ENCODE measurements around the gene IL1F10.

DNA sequence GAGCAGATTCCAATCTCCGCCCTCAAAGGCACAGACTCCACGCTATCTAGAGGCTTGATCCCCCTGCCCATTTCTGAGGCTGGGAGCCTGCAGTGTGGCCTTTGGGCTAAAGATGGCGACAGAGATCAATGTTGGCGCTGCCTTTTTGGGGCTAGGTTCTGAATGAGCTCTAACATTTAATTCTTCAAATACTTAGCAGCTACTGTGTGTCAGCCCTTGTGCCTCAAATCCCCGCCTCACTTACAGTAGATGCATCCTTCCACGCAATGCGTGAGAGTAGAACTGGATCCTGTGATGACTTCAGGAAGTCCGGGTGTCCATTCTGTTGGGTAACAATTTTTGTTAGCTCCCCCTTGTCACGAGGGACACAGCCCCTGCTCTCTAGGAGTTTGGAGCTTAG, 12.4 kb downstream of the IL1F10 start:
- TF ChIP-seq, protein P1, sequence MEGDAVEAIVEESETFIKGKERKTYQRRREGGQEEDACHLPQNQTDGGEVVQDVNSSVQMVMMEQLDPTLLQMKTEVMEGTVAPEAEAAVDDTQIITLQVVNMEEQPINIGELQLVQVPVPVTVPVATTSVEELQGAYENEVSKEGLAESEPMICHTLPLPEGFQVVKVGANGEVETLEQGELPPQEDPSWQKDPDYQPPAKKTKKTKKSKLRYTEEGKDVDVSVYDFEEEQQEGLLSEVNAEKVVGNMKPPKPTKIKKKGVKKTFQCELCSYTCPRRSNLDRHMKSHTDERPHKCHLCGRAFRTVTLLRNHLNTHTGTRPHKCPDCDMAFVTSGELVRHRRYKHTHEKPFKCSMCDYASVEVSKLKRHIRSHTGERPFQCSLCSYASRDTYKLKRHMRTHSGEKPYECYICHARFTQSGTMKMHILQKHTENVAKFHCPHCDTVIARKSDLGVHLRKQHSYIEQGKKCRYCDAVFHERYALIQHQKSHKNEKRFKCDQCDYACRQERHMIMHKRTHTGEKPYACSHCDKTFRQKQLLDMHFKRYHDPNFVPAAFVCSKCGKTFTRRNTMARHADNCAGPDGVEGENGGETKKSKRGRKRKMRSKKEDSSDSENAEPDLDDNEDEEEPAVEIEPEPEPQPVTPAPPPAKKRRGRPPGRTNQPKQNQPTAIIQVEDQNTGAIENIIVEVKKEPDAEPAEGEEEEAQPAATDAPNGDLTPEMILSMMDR (conservative IDR thresholded peaks at IDR 0.05; ENCODE audit: low read length), result peak; percentile 85
- TF ChIP-seq EZH2phosphoT487 (IDR thresholded peaks at IDR 0.05; ENCODE audit: borderline replicate concordance, low read depth, low read length), result no peak
